Liver (tissue), 9 donors: ENCODE results near the gene ATL1. TPM values are rescaled to one million over a fixed set of nuclear protein-coding genes. Genes with fewer than 3 reads are reported as not detected.

Source experiments
- DNase-seq: peaks from one replicate; pipeline ENCODE4 v3.0.0-alpha.2; 2017; ENCODE audit warnings: low spot score
- H3K27ac ChIP-seq, 2 donors: one replicate each; pipeline ENCODE4 v1.7.0; 2013; ENCODE audit warnings: inconsistent platforms in 2 of 2, low read length in 2 of 2, control low read depth in 1 of 2, low read depth in 1 of 2, mild to moderate bottlenecking in 1 of 2
- H3K27me3 ChIP-seq, 4 donors: one replicate each; pipeline versions ENCODE4 v1.6.1 to v1.7.0; 2013; ENCODE audit warnings: low read length in 3 of 4, inconsistent platforms in 1 of 4, mild to moderate bottlenecking in 1 of 4, moderate library complexity in 1 of 4; ENCODE audit not compliant: control insufficient read depth in 4 of 4, insufficient read depth in 4 of 4
- H3K36me3 ChIP-seq, 4 donors: one replicate each; pipeline versions ENCODE4 v1.6.1 to v1.7.0; 2013; ENCODE audit warnings: low read length in 3 of 4, mild to moderate bottlenecking in 3 of 4, low read depth in 1 of 4, moderate library complexity in 1 of 4; ENCODE audit not compliant: control insufficient read depth in 4 of 4, insufficient read depth in 3 of 4
- H3K4me1 ChIP-seq, 4 donors: one replicate each; pipeline versions ENCODE4 v1.6.1 to v1.7.0; 2013; ENCODE audit warnings: low read length in 3 of 4, mild to moderate bottlenecking in 3 of 4, moderate library complexity in 1 of 4; ENCODE audit not compliant: control insufficient read depth in 4 of 4, insufficient read depth in 4 of 4
- H3K4me3 ChIP-seq, 3 donors: one replicate each; pipeline versions ENCODE4 v1.6.1 to v1.7.0; 2013; ENCODE audit warnings: low read length in 3 of 3, control low read depth in 1 of 3, low read depth in 1 of 3, mild to moderate bottlenecking in 1 of 3
- H3K9ac ChIP-seq, 2 donors: one replicate each; pipeline ENCODE4 v1.7.0; 2013; ENCODE audit warnings: low read length in 2 of 2, mild to moderate bottlenecking in 2 of 2, moderate library complexity in 2 of 2, control low read depth in 1 of 2, low read depth in 1 of 2
- H3K9me3 ChIP-seq, 4 donors: one replicate each; pipeline versions ENCODE4 v1.6.1 to v1.7.0; 2013; ENCODE audit warnings: low read length in 3 of 4; ENCODE audit not compliant: control insufficient read depth in 4 of 4
- EGR1 ChIP-seq, 2 donors: IDR thresholded peaks; 2 replicates each; pipeline ENCODE4 v1.6.1; 2016 to 2018; ENCODE audit warnings: antibody characterized with exemption in 2 of 2, low read depth in 2 of 2
- GABPA ChIP-seq, 2 donors: IDR thresholded peaks in 1 of 2; conservative IDR thresholded peaks in 1 of 2; 2 replicates each; pipeline ENCODE4 v1.6.1; 2016; ENCODE audit warnings: antibody characterized with exemption in 2 of 2, mild to moderate bottlenecking in 1 of 2, moderate library complexity in 1 of 2
- HNF4G ChIP-seq: IDR thresholded peaks from 2 replicates; pipeline ENCODE4 v1.6.1; 2016; ENCODE audit warnings: antibody characterized with exemption
- JUND ChIP-seq, 2 donors: IDR thresholded peaks; 2 replicates each; pipeline ENCODE4 v1.6.1; 2016; ENCODE audit warnings: antibody characterized with exemption in 2 of 2
- RAD21 ChIP-seq, 2 donors: IDR thresholded peaks; 2 replicates each; pipeline ENCODE4 v1.6.1; 2016; ENCODE audit warnings: antibody characterized with exemption in 2 of 2, mild to moderate bottlenecking in 2 of 2
- RXRA ChIP-seq, 2 donors: IDR thresholded peaks; 2 replicates each; pipeline ENCODE4 v1.6.1; 2017 to 2018; ENCODE audit warnings: antibody characterized with exemption in 2 of 2, mild to moderate bottlenecking in 1 of 2
- SP1 ChIP-seq: IDR thresholded peaks from 2 replicates; pipeline ENCODE4 v1.6.1; 2018; ENCODE audit warnings: antibody characterized with exemption, mild to moderate bottlenecking
- TAF1 ChIP-seq: conservative IDR thresholded peaks from 2 replicates; pipeline ENCODE4 v1.6.1; 2016; ENCODE audit warnings: antibody characterized with exemption, mild to moderate bottlenecking
- WGBS: extraction: QIAGEN DNeasy Blood & Tissue Kit; methylation state at CpG from one replicate; pipeline ENCODE4 v1.1.7; 2013; 5-methylcytosine and 5-hydroxymethylcytosine counted together
- polyA plus RNA-seq, 2 donors: library from polyadenylated mRNA; stranded (reverse) in 1 of 2; unstranded in 1 of 2; fragments of 200-250 nt in 1 of 2; fragments of >200 nt in 1 of 2; fragmentation: Nextera tagmentation in 1 of 2; extraction: Ambion mirVana in 1 of 2; gene quantifications; one replicate each; pipeline versions ENCODE4 v1.2.1 to v1.2.3, GENCODE V29; 2013 to 2015
- total RNA-seq, 2 donors: library from RNA; depleted of rRNA; stranded (reverse); fragments of >200 nt; gene quantifications; one replicate each; pipeline ENCODE4 v1.2.3, GENCODE V29; 2014
- TF ChIP-seq, protein P1 (sequence below): IDR thresholded peaks from 2 replicates; pipeline ENCODE4 v1.6.1; 2016; ENCODE audit warnings: antibody characterized with exemption
- TF ChIP-seq, protein P2 (sequence below): IDR thresholded peaks from 2 replicates; pipeline ENCODE4 v1.6.1; 2016; ENCODE audit warnings: antibody characterized with exemption, mild to moderate bottlenecking
- TF ChIP-seq, protein P3 (sequence below): IDR thresholded peaks from 2 replicates; pipeline ENCODE4 v1.6.1; 2016; ENCODE audit warnings: antibody characterized with exemption
- donor health status: healthy.
- donor health status: healthy.
- donor health status: healthy.
- donor health status: healthy.
- donor health status: healthy.

The ATL1 gene
- total and polyA plus RNA-seq, 4 donors: 0.17 to 0.79 (median 0.47) TPM

DNA sequence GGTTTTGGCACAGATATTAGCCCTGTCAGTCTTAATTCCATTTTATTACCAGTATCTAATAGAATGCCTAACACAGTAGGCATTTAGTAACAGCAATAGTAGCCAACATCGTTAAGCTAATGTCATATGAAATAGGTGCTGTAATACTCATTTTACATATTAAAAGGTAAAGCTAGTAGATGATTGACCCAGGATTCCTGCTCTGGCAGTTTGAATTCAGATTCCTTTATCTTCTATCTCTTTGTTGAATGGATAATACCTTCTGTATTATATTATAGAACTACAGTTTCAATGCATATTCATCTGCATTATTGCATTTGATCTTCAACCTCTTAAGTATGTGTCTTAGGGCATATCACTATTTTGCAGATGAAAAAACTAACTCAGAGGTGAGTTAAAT, 2.9 kb downstream of the ATL1 start (continued):
- TF ChIP-seq GABPA (IDR thresholded peaks at IDR 0.05 in 1 of 2, conservative IDR thresholded peaks at IDR 0.05 in 1 of 2): no peak

- no peak overlapping the region for H3K9ac ChIP-seq
- TF ChIP-seq RAD21 (IDR thresholded peaks at IDR 0.05): no peak
- no peak for TF ChIP-seq SP1
- no peak for TF ChIP-seq RXRA (IDR thresholded peaks at IDR 0.05)
- TF ChIP-seq, protein P1, sequence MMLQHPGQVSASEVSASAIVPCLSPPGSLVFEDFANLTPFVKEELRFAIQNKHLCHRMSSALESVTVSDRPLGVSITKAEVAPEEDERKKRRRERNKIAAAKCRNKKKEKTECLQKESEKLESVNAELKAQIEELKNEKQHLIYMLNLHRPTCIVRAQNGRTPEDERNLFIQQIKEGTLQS: no peak
- DNase-seq: no peak
- H3K36me3 ChIP-seq: no peaks in the 10 kb centered on the region
- H3K27me3 ChIP-seq: no peaks in the 10 kb centered on the region
- peaks cover 0 to 19% (median 3%) of the 10 kb centered on the region in 4 donors for H3K9me3 ChIP-seq
- H3K27ac ChIP-seq: no peak overlapping the region
- no peak overlapping the region for H3K4me3 ChIP-seq
- H3K4me1 ChIP-seq: no peaks in the 10 kb centered on the region
Measured at GRCh38 chr14:50569714-50570274, 9.8 kb downstream of the ATL1 start.

- Histone ChIP-seq H3K9ac (no peak overlapping the region), H3K27me3 (no peaks in the 10 kb centered on the region), H3K9me3 (peaks cover 0 to 18% (median 2%) of the 10 kb centered on the region in 4 donors), H3K36me3 (no peaks in the 10 kb centered on the region), H3K27ac (no peak overlapping the region), H3K4me1 (no peaks in the 10 kb centered on the region), H3K4me3 (no peak overlapping the region)
- 72% methylated on average over 2 of the region's 2 CpGs for WGBS
- DNase-seq: no peak
- TF ChIP-seq JUND (IDR thresholded peaks at IDR 0.05) (no peak), RXRA (IDR thresholded peaks at IDR 0.05) (no peak)
Measured at GRCh38 chr14:50573862-50574261, 13.9 kb downstream of the ATL1 start.

GRCh38 chr14:50575769-50576168, 15.8 kb downstream of the ATL1 start:
- TF ChIP-seq TAF1: no peak
- TF ChIP-seq, protein P2, sequence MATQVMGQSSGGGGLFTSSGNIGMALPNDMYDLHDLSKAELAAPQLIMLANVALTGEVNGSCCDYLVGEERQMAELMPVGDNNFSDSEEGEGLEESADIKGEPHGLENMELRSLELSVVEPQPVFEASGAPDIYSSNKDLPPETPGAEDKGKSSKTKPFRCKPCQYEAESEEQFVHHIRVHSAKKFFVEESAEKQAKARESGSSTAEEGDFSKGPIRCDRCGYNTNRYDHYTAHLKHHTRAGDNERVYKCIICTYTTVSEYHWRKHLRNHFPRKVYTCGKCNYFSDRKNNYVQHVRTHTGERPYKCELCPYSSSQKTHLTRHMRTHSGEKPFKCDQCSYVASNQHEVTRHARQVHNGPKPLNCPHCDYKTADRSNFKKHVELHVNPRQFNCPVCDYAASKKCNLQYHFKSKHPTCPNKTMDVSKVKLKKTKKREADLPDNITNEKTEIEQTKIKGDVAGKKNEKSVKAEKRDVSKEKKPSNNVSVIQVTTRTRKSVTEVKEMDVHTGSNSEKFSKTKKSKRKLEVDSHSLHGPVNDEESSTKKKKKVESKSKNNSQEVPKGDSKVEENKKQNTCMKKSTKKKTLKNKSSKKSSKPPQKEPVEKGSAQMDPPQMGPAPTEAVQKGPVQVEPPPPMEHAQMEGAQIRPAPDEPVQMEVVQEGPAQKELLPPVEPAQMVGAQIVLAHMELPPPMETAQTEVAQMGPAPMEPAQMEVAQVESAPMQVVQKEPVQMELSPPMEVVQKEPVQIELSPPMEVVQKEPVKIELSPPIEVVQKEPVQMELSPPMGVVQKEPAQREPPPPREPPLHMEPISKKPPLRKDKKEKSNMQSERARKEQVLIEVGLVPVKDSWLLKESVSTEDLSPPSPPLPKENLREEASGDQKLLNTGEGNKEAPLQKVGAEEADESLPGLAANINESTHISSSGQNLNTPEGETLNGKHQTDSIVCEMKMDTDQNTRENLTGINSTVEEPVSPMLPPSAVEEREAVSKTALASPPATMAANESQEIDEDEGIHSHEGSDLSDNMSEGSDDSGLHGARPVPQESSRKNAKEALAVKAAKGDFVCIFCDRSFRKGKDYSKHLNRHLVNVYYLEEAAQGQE: no peak
- no peak for TF ChIP-seq SP1
- TF ChIP-seq HNF4G: no peak
- TF ChIP-seq GABPA (IDR thresholded peaks at IDR 0.05 in 1 of 2, conservative IDR thresholded peaks at IDR 0.05 in 1 of 2): no peak
- no peak for TF ChIP-seq EGR1 (IDR thresholded peaks at IDR 0.05; ENCODE audit: low read depth in 2 of 2)
- TF ChIP-seq RAD21 (IDR thresholded peaks at IDR 0.05): no peak
- TF ChIP-seq, protein P3, sequence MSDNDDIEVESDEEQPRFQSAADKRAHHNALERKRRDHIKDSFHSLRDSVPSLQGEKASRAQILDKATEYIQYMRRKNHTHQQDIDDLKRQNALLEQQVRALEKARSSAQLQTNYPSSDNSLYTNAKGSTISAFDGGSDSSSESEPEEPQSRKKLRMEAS: no peak
- H3K9me3 ChIP-seq: peaks cover 0 to 5% (median under 1%) of the 10 kb centered on the region in 4 donors
- no peak for DNase-seq

More at GRCh38 chr14:50575769-50576168, 15.8 kb downstream of the ATL1 start:
- Histone ChIP-seq H3K27me3 (no peaks in the 10 kb centered on the region), H3K4me1 (no peaks in the 10 kb centered on the region), H3K9ac (no peak overlapping the region), H3K4me3 (no peak overlapping the region), H3K27ac (no peak overlapping the region), H3K36me3 (no peaks in the 10 kb centered on the region)
